ENCODE data around the gene GTF2A1. TPM values are rescaled to one million over a fixed set of nuclear protein-coding genes. Genes with fewer than 3 reads are reported as not detected.

GTF2A1 gene
- total and polyA plus RNA-seq, 2 experiments from 2014 or later: 3.8 to 25.1 TPM

DNA sequence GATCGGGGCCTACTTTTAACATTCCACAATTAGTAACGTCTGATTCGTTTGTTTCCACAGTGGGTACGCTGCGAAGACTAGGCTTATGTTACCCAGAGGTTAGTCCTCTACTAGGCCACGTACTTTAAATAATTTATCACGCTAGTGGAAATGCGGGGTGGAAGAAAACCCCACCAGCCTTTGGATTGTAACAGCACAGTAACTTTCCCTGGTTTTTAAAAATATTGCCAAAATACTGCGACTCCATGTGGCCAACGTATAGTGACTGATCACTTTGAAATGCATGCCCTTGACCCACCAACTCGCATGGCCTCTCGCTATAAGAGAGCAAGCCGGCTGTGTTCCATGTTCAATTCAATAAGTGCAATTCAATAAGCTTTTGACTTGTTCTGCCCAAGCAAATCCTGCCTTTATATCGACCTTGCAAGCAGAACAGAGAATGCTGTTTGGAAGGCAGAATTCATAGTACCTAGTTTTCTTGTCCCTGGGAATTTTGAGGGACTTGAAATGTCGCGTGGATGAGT, 882 bp upstream of the GTF2A1 start:
- Histone ChIP-seq H3K27me3 (no peaks in the 10 kb centered on the region), H2AFZ (peak overlapping the region; percentile 85), H4K20me1 (ENCODE audit: insufficient read depth, poor library complexity, severe bottlenecking) (peaks cover 10% of the 10 kb centered on the region), H3K27ac (peak overlapping the region; percentile 99), H3K36me3 (replicated peaks; ENCODE audit: insufficient read depth, low read depth) (no peaks in the 10 kb centered on the region), H3K4me3 (peak overlapping the region; percentile 12), H3K9me3 (ENCODE audit: low read depth) (no peaks in the 10 kb centered on the region), H3K4me1 (ENCODE audit: insufficient read depth) (peaks cover 20% of the 10 kb centered on the region), H3K9me2 (replicated peaks; ENCODE audit: insufficient read depth) (no peaks in the 10 kb centered on the region), H3K79me2 (peaks cover 30% of the 10 kb centered on the region), H3K4me2 (peak overlapping the region; percentile 77)
- TF ChIP-seq EZH2phosphoT487 (IDR thresholded peaks at IDR 0.05; ENCODE audit: low read depth, severe bottlenecking, unreplicated experiment): no peak
- TF ChIP-seq EZH2 (IDR thresholded peaks at IDR 0.05; ENCODE audit: borderline replicate concordance): no peak
- DNase-seq (ENCODE audit: low spot score): peak; percentile 13
- 33% methylated on average over 16 of the region's 16 CpGs for WGBS (ENCODE audit: low lambda C conversion rate, missing lambda C conversion rate)

DNA sequence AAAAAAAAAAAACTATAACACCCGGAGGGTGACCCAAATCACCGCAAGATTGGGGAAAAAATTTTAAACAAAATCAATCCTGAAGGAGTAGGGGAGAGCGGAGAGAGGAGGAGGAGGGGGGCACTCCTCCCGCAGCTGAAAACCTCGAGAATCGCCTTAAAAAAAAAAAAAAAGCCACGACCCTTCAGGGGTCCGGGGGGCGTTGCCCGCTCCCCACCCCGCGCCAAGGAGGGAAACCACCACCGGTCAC, 254 bp downstream of the GTF2A1 start:
- Histone ChIP-seq H3K36me3 (replicated peaks; ENCODE audit: insufficient read depth, low read depth) (no peaks in the 10 kb centered on the region), H3K4me1 (ENCODE audit: insufficient read depth) (peaks cover 20% of the 10 kb centered on the region), H3K79me2 (peaks cover 42% of the 10 kb centered on the region), H3K27ac (peak overlapping the region; percentile 100), H3K4me3 (peak overlapping the region; percentile 94), H3K9me3 (ENCODE audit: low read depth) (no peaks in the 10 kb centered on the region), H4K20me1 (ENCODE audit: insufficient read depth, poor library complexity, severe bottlenecking) (peaks cover 10% of the 10 kb centered on the region), H3K4me2 (peak overlapping the region; percentile 72), H3K9me2 (replicated peaks; ENCODE audit: insufficient read depth) (no peaks in the 10 kb centered on the region), H2AFZ (peak overlapping the region; percentile 22), H3K27me3 (no peaks in the 10 kb centered on the region)
- TF ChIP-seq EZH2phosphoT487 (IDR thresholded peaks at IDR 0.05; ENCODE audit: low read depth, severe bottlenecking, unreplicated experiment) (no peak), EZH2 (IDR thresholded peaks at IDR 0.05; ENCODE audit: borderline replicate concordance) (no peak)
- TF ChIP-seq, protein P1, sequence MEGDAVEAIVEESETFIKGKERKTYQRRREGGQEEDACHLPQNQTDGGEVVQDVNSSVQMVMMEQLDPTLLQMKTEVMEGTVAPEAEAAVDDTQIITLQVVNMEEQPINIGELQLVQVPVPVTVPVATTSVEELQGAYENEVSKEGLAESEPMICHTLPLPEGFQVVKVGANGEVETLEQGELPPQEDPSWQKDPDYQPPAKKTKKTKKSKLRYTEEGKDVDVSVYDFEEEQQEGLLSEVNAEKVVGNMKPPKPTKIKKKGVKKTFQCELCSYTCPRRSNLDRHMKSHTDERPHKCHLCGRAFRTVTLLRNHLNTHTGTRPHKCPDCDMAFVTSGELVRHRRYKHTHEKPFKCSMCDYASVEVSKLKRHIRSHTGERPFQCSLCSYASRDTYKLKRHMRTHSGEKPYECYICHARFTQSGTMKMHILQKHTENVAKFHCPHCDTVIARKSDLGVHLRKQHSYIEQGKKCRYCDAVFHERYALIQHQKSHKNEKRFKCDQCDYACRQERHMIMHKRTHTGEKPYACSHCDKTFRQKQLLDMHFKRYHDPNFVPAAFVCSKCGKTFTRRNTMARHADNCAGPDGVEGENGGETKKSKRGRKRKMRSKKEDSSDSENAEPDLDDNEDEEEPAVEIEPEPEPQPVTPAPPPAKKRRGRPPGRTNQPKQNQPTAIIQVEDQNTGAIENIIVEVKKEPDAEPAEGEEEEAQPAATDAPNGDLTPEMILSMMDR (IDR thresholded peaks at IDR 0.05; ENCODE audit: poor library complexity): no peak
- under 1% methylated on average over 12 of the region's 13 CpGs for WGBS (ENCODE audit: low lambda C conversion rate, missing lambda C conversion rate)
- DNase-seq (ENCODE audit: low spot score): no peak

DNA sequence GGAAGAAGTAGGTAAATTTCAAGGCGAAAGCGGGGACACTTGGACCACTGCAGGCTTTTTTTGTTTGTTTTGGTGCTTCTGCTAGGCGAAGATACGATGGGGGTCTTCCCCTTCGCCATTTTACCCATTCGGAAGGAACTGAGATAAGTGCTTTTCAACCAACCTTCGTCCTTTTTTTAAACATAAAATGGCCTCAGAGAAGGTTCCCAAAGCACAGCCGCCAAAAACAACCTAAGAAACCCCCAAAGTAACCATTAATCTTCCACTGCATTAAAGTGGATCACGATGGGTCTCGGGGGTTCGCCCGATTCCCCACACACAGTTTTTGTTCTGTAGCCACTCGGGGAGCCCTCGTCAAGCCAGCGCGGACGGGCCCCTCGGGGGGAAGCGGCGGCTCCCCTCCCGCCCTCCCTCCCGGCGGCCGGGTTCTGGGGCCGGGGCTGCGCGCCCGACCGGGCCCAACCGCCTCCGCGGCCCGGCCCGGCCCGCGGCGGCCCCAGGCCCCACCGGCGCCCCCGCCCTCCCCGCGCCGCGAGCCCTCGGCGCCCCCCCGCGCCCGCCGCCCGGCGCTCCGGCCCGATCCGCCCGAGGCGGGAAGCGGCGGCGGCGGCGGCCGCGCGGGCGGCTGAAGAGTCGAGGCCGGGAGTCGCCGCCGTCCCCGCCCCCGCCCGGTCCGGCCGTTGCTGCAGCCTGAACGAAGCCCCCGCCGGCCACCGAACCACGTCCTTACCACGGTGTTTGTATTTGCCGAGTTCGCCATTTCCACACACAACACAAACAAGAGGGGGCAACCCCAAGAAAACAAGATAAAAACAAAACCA, 790 bp downstream of the GTF2A1 start:
- Histone ChIP-seq H4K20me1 (ENCODE audit: insufficient read depth, poor library complexity, severe bottlenecking) (peaks cover 10% of the 10 kb centered on the region), H3K9me2 (replicated peaks; ENCODE audit: insufficient read depth) (no peaks in the 10 kb centered on the region), H2AFZ (peak overlapping the region; percentile 87), H3K27me3 (no peaks in the 10 kb centered on the region), H3K9me3 (ENCODE audit: low read depth) (no peaks in the 10 kb centered on the region), H3K4me1 (ENCODE audit: insufficient read depth) (peaks cover 20% of the 10 kb centered on the region), H3K27ac (peak overlapping the region; percentile 100), H3K36me3 (replicated peaks; ENCODE audit: insufficient read depth, low read depth) (no peaks in the 10 kb centered on the region), H3K4me2 (peak overlapping the region; percentile 79), H3K79me2 (peaks cover 47% of the 10 kb centered on the region), H3K4me3 (peak overlapping the region; percentile 94)
- DNase-seq (ENCODE audit: low spot score): peak; percentile 78
- no peak for TF ChIP-seq EZH2phosphoT487 (IDR thresholded peaks at IDR 0.05; ENCODE audit: low read depth, severe bottlenecking, unreplicated experiment)
- under 1% methylated on average over 30 of the region's 84 CpGs for WGBS (ENCODE audit: low lambda C conversion rate, missing lambda C conversion rate)

DNA sequence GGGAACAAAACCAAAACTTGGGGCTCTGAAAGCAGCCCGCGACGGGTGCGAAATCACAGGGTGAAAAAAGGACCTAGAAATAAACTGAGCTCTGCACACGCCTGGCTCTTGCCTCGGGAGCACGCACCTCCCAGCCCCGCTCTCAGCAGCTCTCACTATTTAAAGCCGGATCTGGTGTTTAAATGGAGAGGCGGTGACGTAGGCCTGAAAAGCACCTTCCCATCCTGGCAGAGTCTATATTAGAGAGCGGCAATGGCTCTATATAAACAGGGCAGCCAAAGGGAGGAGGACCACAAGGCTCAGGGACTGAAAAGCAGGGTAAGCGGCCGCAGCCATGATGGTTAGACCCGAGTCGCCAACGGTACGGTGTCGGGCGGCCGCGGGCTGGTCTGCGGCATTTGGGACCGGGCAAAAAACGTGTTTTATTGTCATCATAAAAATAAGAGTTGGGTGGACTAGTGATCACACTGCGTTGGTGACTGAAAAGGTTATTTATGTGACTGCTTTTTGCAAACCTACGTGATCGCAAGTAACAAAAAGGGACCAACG, 1.5 kb downstream of the GTF2A1 start:
- Histone ChIP-seq H3K27ac (peak overlapping the region; percentile 100), H3K9me2 (replicated peaks; ENCODE audit: insufficient read depth) (no peaks in the 10 kb centered on the region), H3K79me2 (peaks cover 51% of the 10 kb centered on the region), H2AFZ (peak overlapping the region; percentile 87), H3K4me1 (ENCODE audit: insufficient read depth) (peaks cover 20% of the 10 kb centered on the region), H4K20me1 (ENCODE audit: insufficient read depth, poor library complexity, severe bottlenecking) (peaks cover 10% of the 10 kb centered on the region), H3K4me3 (peak overlapping the region; percentile 92), H3K4me2 (peak overlapping the region; percentile 79), H3K36me3 (replicated peaks; ENCODE audit: insufficient read depth, low read depth) (no peaks in the 10 kb centered on the region), H3K9me3 (ENCODE audit: low read depth) (no peaks in the 10 kb centered on the region), H3K27me3 (no peaks in the 10 kb centered on the region)
- peak; percentile 96 for DNase-seq (ENCODE audit: low spot score)
- WGBS (ENCODE audit: low lambda C conversion rate, missing lambda C conversion rate): under 1% methylated on average over 29 of the region's 29 CpGs
- TF ChIP-seq EZH2phosphoT487 (IDR thresholded peaks at IDR 0.05; ENCODE audit: low read depth, severe bottlenecking, unreplicated experiment): no peak
- TF ChIP-seq, protein P1 (IDR thresholded peaks at IDR 0.05; ENCODE audit: poor library complexity): no peak
- no peak for TF ChIP-seq EZH2 (IDR thresholded peaks at IDR 0.05; ENCODE audit: borderline replicate concordance)
